NCI-H1105 treated with DMSO at 0.1 percent for 48 hours (cell line): Measurements from ENCODE around the gene TAS1R1.
"Not testable (repeated sequence)": the region's sequence is repeated elsewhere in the genome, so short reads cannot be mapped to it uniquely, and the experiment has no call there.

Experiments
- DNase-seq: peaks from one replicate; lab custom pipeline; 2025; lab: John Stamatoyannopoulos, UW

The TAS1R1 gene

DNA sequence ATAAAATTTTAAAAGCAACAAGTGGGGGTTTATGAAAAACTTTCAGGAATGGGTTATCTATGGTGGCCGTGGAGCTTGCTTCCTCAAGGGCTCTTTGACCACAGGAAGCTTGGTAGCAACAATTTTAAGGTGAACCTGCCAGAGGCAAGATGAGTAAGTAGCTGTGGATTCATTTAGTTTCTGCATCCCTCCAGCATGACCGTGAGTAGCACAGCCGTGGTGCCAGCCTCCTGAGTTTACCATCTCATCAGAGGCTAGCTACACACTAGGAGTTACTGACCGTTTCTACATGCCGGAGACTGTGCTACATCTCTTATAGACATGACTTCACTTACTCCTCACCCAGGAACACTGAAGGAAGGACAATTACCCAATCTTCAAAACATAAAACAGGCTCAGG is 33.6 kb upstream of the TAS1R1 start:
- no peak for DNase-seq

DNA sequence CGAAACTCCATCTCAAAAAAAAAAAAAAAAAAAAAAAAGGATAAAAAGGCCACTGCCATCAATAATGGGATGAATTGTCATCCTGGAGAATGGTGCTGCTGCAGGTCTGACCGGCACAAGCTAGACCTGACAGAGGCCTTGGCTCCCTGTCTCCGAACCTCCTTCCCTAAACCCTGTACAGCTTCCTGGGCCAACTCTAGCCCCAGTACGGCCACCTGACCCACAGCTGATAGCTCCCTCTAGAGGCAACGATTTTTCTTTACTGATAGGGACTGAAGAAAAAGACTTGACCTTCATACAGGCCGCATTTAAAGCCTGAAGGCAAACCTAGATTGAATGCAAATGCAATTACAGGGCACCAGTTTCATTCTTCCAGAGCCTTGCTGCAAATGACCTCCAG is 31.5 kb upstream of the TAS1R1 start:
- no peak for DNase-seq

DNA sequence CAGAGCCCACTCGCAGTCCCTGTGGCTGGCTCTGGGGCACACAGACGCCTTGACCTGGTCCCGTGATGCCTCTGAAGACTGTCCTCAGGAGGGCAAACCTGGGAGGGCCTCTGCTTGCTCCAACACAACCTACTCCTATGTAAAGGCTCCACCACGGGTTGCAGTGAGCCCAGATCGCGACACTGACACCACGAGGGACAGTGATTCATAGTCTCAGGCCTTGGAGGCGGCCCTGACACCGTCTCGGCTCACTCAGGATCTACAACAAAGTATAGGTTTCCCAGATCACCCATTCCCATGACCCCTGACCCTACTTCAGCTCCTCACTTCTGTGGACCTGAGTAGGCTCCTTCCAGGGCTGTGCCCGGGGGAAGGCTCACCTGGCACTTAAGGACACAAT is 28.8 kb upstream of the TAS1R1 start:
- DNase-seq = no peak

- no peak for DNase-seq
Measured at GRCh38 chr1:6528492-6528891, 26.6 kb upstream of the TAS1R1 start.

DNA sequence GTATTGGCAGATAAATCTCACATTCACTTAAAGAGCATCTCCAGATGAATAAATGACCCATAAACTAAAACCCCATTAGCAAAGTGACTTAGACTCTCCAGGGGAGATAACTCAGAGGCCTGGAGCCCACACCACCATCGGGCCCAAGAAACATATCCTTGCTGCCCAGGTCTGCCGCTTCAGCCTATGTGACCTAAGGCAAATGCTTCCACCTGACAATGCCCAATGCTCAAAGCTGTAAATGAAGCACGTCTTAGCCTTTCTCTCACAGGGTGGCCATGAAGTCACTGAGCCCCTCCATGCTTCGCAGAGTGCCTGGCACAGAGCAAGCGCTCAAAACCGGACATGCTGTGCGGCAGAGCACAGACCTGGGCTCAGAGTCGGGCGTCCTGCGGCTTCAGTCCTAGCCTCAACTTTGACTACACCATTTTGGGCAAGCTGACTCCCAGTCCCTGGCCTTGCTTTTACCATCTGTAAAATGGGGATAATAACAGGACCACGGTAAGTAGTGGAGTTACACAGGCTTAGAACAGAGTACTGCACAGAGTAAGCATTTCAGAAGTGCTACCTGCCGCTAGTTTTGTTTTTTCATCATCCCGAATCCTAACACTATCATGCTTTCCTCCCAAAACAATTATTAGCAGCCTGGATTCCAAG is 24.5 kb upstream of the TAS1R1 start:
- DNase-seq = no peak

- no peak for DNase-seq
Measured at GRCh38 chr1:6531996-6532395, 23.1 kb upstream of the TAS1R1 start.

DNA sequence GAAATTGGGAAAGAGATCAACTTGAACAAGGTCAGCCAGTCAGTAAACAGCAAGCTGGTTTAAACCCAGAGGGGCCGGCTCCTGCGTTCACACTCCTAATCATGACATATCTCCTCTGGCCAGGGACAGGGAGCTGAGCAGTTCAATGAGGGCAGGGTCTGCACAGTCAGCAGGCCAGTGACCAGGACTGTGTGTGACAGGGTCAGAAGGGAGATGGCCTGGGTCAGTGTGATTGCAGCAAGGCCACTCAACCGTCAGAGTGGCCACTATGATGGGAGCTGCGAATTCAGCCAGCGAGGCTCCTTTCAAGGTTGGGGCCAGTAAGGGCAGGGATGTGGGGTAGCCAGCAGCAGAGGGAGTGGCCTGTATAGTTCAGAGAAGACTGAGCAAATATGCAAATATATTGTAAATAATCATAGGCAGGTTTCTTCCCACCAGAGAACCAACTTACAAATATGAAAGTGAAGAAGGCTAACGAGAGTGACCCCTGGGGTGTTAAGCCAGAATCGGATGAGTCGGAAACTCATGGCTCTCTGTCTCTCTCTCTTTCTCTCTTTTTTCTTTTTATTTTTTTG is 20.8 kb upstream of the TAS1R1 start:
- no peak for DNase-seq

GRCh38 chr1:6535214-6535613 is 19.9 kb upstream of the TAS1R1 start:
- DNase-seq = no peak

GRCh38 chr1:6536291-6536690 is 18.8 kb upstream of the TAS1R1 start:
- no peak for DNase-seq

- no peak for DNase-seq
Measured at GRCh38 chr1:6538956-6539355, 16.2 kb upstream of the TAS1R1 start.

GRCh38 chr1:6544831-6545230 is 10.3 kb upstream of the TAS1R1 start:
- DNase-seq = no peak

DNA sequence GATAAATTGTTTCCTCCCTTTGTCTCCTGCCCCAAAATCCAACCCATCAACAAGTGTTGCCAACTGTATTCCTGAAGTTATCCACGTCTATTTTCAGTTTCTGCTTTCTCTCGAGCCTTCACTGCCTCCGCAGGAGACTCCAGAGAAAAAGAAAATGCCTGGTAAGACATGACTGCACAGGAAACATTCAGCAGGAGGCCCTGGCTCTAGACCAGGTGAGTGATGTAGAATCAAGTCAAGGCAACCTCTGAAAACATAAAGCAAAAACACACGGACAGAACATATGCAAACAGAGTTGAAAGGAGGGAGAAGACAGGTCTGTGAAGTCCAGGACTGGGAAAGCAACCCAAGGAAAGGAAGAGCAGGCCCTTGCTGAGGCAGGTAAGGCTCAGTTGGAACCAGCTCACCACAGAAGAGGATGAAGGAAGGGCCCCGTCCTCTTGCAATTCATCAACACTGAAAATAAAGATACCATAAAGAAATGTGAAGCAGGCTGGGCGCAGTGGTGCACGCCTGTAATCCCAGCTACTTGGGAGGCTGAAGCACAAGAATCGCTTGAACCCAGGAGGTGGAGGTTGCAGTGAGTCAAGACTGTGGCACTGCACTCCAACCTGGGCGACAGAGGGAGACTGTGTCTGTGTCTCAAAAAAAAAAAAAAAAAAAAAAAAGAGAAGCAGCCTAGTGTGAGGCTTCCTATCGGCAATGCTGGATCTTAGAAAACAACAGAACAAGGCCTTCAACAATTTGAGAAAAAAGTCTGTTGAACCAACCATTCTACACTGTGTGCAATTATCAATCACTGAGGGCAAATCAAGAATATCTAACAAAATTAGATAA is 9.6 kb upstream of the TAS1R1 start:
- DNase-seq = no peak

DNA sequence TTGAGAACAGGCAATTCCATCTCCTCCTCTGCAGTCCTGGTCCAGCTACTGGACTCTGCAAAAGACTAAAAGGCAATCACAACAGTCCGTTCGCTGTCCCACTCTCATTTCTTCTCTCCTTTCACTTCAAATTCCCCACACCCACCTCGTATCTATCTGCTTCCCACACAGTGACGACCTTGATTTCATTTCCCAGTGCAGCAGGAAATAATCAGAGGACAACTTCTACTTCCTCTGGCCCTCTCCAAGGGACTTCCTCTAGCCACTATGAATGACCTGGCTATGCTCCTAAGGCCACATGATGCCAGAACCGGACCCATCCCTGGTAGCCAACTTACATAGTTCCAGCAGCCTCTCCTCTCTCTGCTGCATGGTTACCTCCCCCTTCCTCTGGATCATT is 8.8 kb upstream of the TAS1R1 start:
- DNase-seq = no peak

- no peak for DNase-seq
Measured at GRCh38 chr1:6547301-6547700, 7.8 kb upstream of the TAS1R1 start.

- peak; percentile 91 for DNase-seq
Measured at GRCh38 chr1:6554031-6554906, 838 bp upstream of the TAS1R1 start, which contains the start of gene NOL9. NOL9 (minus strand) TSS chr1:6554513; CDS start chr1:6554502, 11 bp downstream.

DNA sequence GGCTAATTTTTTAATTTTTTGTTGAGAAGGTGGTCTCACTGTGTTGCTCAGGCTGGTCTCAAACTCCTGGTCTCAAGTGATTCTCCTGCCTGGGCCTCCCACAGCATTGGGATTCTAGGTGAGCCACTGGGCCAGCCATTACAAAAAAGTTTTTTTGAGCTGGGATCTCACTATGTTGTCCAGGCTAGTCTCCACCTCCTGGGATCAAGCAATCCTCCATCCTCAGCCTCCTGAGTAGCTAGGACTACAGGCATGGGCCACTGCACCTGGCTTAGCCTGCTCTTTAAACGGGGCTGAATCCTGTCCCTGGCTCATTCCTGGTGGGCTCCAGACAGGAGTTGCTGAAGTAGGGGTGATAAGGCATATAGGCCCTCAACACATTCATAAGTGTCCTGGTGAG is 2.5 kb downstream of the TAS1R1 start:
- DNase-seq = no peak

- not testable (repeated sequence) for DNase-seq
Measured at GRCh38 chr1:6559161-6559560, 4.1 kb downstream of the TAS1R1 start.

GRCh38 chr1:6560267-6560666 is 5.2 kb downstream of the TAS1R1 start:
- no peak for DNase-seq

DNA sequence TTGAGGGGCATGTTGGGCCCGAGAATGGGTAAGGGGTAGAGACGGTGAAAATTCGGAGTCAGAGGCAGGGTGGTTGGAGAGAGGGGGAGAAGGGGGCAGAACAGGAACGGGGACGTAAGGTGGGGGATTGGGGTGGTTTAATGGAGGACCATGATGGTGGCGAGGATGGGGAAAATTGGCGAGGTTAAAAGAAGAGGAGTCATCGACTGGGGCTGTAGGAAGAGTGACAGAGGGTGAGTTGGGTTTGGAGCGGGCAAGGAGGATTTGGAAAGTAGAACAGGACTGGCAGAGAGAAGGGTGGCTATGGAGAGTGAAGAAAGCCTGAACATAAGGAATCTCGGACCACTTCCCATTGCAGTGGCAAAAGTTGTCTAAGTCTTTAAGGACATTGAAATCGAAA is 13.9 kb downstream of the TAS1R1 start:
- DNase-seq = no peak

DNA sequence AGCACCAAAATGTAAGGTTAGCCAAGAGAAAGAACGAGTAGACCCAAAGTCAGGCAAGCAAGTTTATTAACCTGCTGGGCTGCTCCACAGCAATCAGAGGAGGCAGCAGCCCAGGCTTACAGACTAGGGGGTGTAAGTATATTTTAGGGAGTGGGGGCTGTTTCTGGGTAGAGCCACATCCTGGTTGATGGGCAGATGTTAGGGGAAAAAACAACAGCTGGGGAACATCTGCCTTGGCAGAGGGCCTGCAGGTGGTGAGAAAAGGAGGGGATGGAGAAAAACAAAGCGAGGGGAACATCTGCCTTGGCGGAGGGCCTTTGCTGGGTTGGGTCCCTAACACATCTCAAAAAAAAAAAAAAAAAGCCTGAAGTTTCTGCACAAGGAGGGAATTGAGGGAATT is 15.0 kb downstream of the TAS1R1 start:
- DNase-seq = no peak

GRCh38 chr1:6570987-6571386 is 15.9 kb downstream of the TAS1R1 start:
- DNase-seq = no peak
